GM19193 (cell line): ENCODE results near the gene SRPK1.

ENCODE experiments used
- POLR2A ChIP-seq: IDR thresholded peaks from 4 replicates; pipeline ENCODE4 v1.6.1; 2011; ENCODE audit not compliant: insufficient read depth, insufficient read length; ENCODE audit errors: extremely low read depth

Gene SRPK1

GRCh38 chr6:35936681-35937359 lies 15.9 kb upstream of the SRPK1 start:
- TF ChIP-seq POLR2A, result no peak

GRCh38 chr6:35935469-35935868 lies 14.6 kb upstream of the SRPK1 start:
- no peak for TF ChIP-seq POLR2A

DNA sequence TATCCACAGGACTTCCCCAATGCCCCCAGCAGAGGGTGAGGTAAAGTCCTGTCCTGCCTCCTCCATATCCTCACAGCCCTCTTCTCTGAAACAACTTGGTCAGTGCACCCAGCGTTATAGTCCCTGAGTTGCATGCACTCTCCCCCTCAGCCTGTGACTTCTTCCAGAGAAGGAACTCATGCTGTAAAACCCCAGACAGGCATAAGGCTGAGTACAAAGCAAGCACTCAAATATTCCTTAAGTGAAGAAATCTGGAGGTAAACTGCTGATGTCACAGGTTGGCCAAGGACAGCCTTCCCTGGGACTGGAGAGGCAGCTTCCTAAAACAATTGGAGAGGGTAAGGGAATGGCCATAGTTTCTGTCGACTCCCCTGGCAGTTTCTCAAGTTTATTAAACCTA lies 12.9 kb upstream of the SRPK1 start:
- no peak for TF ChIP-seq POLR2A

GRCh38 chr6:35931120-35931561 lies 10.2 kb upstream of the SRPK1 start:
- TF ChIP-seq POLR2A, result no peak

GRCh38 chr6:35929601-35930000 lies 8.7 kb upstream of the SRPK1 start:
- no peak for TF ChIP-seq POLR2A

DNA sequence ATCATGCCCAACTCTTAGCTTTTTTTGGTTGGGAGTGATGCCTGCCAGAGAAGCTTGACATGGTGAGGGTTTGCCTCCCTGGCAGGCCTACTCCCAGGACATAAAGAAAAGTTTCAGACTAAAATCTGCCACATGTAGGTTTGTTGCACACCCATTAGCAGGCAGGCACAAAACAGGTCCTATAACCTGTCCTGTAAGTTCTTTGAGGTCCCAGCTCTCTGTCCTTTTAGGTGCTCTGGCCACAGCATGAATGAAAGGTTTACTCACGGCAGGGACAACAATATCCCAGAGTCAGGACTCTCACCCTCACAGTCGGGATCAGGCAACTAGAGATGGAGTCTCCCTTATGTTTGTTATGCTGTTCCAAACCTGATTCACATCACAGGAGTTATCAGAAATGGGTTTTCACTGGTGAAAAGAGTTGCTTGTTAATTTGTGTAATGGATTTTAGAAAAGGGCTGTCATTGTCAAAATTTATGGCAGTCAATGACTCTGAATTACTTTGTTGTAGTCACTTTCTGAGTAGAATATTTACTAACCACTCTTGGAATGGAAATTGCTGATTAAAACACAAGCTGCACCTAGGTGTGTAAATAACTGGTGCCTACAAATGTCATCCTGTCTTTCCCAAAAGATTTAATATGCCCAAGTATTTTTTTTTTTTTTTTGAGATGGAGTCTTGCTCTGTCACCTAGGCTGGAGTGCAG lies 5.8 kb upstream of the SRPK1 start:
- no peak for TF ChIP-seq POLR2A

- TF ChIP-seq POLR2A, result no peak
Observed at GRCh38 chr6:35925961-35926360, 5.1 kb upstream of the SRPK1 start.

DNA sequence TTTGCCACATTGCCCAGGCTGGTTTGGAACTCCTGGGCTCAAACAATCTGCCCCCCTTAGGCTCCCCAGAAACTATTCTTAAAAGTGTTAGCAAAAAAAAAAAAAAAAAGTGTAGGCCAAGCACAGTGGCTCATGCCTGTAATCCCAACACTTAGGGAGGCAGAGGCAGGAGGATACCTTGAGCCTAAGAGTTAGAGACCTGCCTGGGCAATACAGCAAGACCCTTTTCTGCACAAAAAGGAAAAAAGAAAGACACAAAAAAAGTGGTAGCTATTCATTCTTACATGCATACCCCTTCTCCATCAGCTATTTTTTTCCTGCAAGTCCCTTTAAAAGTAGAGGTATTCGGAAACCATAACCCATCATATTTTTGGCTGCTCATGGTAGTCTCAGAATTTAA lies 3.2 kb upstream of the SRPK1 start:
- no peak for TF ChIP-seq POLR2A

DNA sequence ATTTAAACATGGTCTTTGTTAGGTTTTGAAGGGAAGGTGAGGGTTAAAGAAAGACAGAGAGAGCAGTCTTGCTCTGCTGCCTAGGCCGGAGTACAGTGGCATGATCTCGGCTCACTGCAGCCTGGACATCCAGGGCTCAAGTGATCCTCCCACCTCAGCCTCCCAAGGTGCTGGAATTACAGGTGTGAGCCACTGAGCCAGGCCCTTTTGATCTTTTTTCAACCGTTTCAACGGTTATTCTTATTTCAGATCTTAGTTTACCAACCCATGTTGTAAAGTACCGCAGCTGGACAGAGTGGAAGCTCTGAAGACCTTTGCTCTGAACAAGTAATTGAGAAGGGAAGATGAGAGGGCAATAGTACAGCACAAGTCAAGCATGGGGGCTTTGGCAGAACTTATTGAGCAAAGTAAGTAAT lies 1.2 kb upstream of the SRPK1 start:
- no peak for TF ChIP-seq POLR2A

GRCh38 chr6:35919827-35920751 lies 809 bp downstream of the SRPK1 start:
- TF ChIP-seq POLR2A, result no peak

DNA sequence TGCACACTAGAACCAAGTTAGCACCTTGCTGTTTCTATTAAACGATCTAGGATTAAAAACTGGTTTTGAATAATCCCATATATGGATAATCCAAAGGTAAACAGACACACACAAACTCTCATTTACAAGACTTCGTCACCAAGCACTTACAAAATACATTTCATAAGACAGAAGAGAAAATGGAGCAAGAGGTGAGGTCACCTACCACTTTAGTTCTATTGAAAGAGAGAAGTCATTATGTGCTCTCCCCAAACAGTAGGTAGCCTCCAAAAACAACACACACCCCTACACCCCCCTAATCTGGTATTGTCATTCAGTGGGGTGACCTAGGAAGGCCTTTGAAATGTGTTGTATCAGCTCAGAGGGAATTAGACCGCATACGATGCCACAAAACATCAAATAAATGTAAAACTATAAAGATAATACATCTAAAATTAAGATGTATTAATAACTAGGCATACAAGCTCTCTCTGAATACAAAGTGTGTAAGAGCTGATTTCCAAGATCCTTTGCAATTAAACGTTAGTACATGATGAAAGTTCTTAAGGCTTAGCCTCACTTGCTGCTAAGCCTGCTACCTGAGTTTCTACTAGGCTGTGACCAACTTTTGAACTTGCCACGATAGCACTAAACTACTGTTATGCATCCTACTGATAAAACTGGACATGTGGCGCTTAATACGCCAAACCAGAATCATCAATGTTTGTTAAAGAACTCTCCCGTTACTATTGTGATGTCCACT lies 1.6 kb downstream of the SRPK1 start:
- no peak for TF ChIP-seq POLR2A

DNA sequence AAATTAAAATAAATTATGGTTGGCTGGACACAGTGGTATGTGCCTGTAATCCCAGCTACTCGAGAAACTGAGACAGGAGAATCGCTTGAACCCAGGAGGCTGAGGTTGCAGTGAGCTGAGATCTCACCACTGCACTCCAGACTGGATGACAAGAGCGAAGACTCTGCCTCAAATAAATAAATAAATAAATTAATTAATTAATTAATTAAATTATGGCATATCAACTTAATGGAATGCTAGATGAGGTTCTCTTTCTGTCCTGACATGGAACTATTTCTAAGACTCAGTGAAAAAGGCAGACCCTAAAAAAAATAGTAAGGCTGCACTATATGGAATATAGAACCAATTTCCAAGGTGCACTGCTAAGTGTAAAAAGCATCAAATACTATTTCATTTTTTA lies 4.8 kb downstream of the SRPK1 start:
- no peak for TF ChIP-seq POLR2A

- TF ChIP-seq POLR2A, result no peak
Observed at GRCh38 chr6:35914536-35914935, 6.4 kb downstream of the SRPK1 start.

DNA sequence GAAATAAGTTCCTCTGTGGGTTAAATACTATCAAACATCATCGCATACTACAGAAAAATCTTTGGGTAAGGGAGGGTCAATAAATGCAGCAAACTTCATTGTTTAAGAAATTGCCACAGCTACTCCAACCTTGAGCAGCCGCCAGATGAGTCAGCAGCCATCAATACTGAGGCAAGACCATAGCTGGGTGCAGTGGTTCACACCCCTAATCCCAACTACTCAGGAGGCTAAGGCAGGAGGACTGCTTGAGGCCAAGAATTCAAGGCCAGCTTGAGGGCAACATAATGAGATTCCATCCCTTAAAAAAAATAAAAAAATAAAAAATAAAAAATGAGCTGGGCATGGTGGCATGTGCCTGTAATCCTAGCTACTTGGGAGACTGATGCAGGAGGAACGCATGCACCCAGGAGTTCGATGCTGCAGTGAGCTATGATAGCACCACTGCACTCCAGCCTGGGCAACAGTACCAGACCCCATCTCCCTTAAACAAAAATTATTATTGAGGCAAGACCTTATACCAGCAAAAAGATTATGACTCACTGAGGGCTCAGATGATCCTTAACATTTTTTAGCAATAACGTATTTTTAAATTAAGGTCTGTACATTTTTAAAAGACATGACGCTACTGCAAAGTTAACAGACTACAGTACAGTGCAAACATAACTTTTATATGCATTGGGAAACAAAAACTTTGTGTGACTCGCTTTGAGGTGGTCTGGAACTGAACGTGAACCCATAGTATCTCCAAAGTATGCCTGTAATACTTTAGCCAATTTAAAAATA lies 8.8 kb downstream of the SRPK1 start:
- no peak for TF ChIP-seq POLR2A
